MV-4-11 (cell line): Measurements from ENCODE around the gene DNHD1.

Source experiments
- DNase-seq: peaks from one replicate; lab custom pipeline; 2025; lab: John Stamatoyannopoulos, UW

The DNHD1 gene

GRCh38 chr11:6612213-6613041 is 115.3 kb downstream of the DNHD1 start, which contains the start of gene TAF10:
TSS of gene TAF10 (minus strand) at chr11:6612216. CDS start at chr11:6612189, 27 bp downstream.
- DNase-seq = peak; percentile 94

DNA sequence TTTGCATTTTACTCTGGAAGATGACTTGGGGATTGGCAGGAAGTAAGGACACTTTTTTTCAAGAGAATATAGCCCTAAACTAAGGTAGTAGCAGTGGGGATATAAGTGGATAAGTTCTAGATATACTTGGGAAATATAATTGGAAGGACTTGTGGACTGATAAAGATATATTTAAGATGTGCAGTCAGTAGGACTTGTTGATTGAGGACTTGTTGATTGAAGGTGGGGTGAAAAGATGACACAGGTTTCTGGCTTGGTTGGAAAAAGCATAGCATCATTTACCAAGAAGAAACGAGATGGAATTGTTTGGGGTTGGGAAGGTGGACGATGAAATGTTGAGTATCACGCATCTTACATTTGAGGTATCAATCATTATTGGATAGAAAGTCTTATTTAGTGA is 116.4 kb downstream of the DNHD1 start:
- DNase-seq = no peak

- no peak for DNase-seq
Measured at GRCh38 chr11:6614446-6614845, 117.4 kb downstream of the DNHD1 start.

- no peak for DNase-seq
Measured at GRCh38 chr11:6615046-6615445, 118.0 kb downstream of the DNHD1 start.

DNA sequence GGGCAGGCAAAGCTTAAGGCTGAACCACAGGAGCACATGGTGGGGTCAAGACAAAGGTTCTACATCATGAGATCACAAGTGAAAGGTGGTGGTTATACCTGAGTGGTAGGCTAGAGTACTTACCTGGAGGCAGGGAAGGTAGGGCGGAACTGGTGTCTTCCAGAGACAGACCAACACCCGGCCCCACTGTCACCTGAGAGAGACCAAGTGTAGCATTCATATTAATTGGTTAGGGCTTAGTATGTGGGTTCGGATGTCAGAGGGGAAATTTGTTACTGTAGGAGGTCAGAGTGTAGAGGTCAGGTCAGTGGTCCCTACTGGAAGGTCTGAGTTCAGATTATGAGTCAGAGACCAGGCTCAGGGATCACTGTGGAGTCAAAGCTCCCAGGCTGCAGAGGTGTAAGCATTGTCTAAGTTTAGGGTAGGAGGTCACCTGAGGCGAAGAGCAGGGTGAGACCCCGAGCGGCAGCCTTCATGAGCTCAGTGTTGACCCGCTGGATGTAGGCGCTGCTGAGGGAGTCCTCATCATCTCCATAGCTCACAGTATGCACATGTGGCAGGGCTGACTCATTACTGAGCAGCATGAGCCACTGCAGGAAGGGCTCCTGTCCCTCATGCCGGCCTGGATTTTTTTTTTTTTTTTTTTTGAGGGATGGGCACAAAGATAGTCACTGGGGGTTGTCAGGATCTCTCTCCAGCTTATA is 119.0 kb downstream of the DNHD1 start:
- DNase-seq = no peak

GRCh38 chr11:6616596-6617250 is 119.6 kb downstream of the DNHD1 start:
- DNase-seq = no peak

DNA sequence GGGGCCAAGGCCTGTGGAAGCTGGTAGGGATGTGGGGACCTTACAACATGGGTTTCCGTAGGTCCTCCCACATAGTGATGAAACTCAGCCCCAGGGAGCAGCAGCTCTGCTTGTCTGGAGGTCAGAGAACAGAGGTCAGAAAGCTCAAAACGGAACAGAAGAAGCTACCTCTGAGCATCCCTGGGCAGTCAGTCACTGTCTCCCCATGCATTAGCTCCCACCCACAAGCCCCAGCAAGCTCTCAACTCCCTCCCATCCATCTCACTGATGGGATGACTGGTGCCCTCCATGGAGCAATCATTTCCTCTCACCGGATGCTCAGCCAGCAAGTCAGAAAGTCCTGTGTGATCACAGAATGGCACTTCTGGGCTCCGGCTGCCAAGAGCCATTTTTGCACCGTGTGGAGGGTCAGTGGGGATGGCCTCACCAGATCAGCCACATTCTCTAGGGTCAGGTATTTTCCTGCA is 120.3 kb downstream of the DNHD1 start:
- peak; percentile 35 for DNase-seq

GRCh38 chr11:6618117-6619003 is 121.3 kb downstream of the DNHD1 start:
- peak; percentile 93 for DNase-seq

GRCh38 chr11:6619004-6619745 is 122.1 kb downstream of the DNHD1 start, which contains the start of gene TPP1:
TSS of gene TPP1 (minus strand) at chr11:6619422. CDS start at chr11:6619400, 22 bp downstream.
- DNase-seq = peak; percentile 91

DNA sequence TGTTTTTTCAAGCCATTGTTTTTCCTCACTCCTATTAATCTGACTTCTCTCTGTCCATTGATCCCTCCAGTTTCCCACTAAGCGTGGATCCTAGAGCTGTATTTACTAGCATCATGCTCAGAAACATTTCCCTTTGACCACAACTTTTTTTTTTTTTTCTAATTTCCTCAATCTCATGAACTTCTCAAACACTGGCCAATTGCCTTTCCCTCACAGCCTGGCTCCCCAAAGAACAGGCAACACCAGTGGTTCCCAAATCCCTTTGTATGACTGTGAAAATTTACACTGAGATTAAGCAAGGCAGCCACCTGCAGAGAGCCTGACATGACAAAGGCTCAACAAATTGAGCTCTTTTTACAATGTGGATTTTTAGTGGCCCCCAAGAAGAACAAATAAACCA is 123.6 kb downstream of the DNHD1 start:
- DNase-seq = peak; percentile 66
